ENCODE data around the gene TMEM244. TPM values are rescaled to one million over a fixed set of nuclear protein-coding genes. Genes with fewer than 3 reads are reported as not detected.
A peak's percentile ranks its signal among the peaks of the same experiment; 100 is the strongest.

Gene TMEM244
- total and polyA plus RNA-seq, 2 of the 13 experiments (the other 11 are each of a cell fraction or from before 2014, with no cell fraction given) = not detected

DNA sequence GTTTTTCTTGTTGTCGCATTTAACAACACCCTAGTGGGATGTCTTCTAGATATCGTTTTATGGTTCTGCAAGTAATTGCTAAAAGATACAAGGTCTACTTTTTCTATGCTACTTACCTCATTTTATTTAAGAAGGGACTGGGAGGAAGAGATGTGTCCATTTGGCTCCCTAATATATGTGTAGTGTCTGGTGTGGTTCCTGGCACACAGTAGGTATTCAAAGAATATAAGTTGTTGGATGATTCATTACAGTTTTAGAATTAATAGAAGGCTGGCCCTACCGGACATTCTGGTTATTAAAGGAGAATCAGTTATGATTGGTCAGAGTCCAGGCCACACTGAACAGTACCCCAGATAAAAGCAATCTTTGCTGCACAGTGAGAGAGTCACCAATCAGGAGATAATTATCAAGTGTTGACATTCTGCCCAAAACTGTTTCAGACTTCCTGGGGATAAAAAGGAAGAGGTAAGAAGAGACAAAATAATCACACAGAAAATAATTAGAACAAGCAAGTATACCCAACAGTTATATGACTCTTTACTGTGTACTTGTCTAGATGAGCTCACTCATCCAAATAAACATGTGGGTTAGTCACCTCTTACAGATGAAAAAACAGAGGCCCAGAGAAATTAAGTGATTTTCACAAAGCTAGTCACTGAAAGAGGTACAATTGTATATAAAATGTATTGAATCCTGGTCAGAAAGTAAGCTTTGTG, 7.0 kb downstream of the TMEM244 start:
- no peak overlapping the region for H3K27ac ChIP-seq (ENCODE audit: extremely low read length, insufficient read depth, low read length)
- H3K9ac ChIP-seq (ENCODE audit: insufficient read depth, low read depth, low read length) = no peak overlapping the region
- H3K27me3 ChIP-seq (ENCODE audit: control insufficient read depth in 1 of 2, insufficient read depth in 2 of 2, low read length in 2 of 2) = peaks cover 0 to 6% of the 10 kb centered on the region in 2 experiments; a peak in 1 of 5 replicates
- H3K79me2 ChIP-seq (ENCODE audit: insufficient read depth, low read length) = no peaks in the 10 kb centered on the region
- DNase-seq (ENCODE audit: low spot score) (no peak), FAIRE-seq (no peak), ATAC-seq (no peak)
- intact Hi-C loops (cut with micrococcal nuclease; ENCODE audit: unreplicated experiment) (no loop called here), in situ Hi-C loops (cut with HindIII; ENCODE audit: extremely low pct_ligation_motif_present, low pct_unique_long_range_greater_than_20kb) (no loop called here)
- 2% methylated on average over 3 of the region's 3 CpGs for whole genome bisulfite sequencing (ENCODE audit: low lambda C conversion rate)
- BruUV-seq (replicated peaks) = no TSS peak
- POLR2A ChIA-PET = no interaction called here
- no peak overlapping the region for H2AFZ ChIP-seq (ENCODE audit: low read length)
- no peak overlapping the region for H3K4me2 ChIP-seq (ENCODE audit: low read depth, low read length)
- H4K20me1 ChIP-seq (ENCODE audit: insufficient read depth, low read length) = no peaks in the 10 kb centered on the region
- no peak overlapping the region for H3K4me3 ChIP-seq (replicated peaks in 1 of 3; ENCODE audit: insufficient read depth in 1 of 3, low read depth in 2 of 3, low read length in 3 of 3)
- CTCF ChIA-PET (ENCODE audit: low intra/inter-chr PET ratio, low total read pairs) = no interaction called here
- H3K4me1 ChIP-seq (ENCODE audit: insufficient read depth, low read length) = no peaks in the 10 kb centered on the region
- no peaks in the 10 kb centered on the region for H3K9me3 ChIP-seq (ENCODE audit: low read length)
- H3K36me3 ChIP-seq (replicated peaks in 1 of 2; ENCODE audit: control insufficient read depth in 1 of 2, insufficient read depth in 2 of 2, low read length in 2 of 2) = no peaks in the 10 kb centered on the region
- TF ChIP-seq ZNF331 (CRISPR knock-in tag; IDR thresholded peaks at IDR 0.05) (no peak), ZFP1 (CRISPR knock-in tag; IDR thresholded peaks at IDR 0.05) (no peak)
- TF ChIP-seq, protein P1, sequence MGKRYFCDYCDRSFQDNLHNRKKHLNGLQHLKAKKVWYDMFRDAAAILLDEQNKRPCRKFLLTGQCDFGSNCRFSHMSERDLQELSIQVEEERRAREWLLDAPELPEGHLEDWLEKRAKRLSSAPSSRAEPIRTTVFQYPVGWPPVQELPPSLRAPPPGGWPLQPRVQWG (CRISPR knock-in tag; IDR thresholded peaks at IDR 0.05; ENCODE audit: borderline replicate concordance, low read depth) = no peak
- TF ChIP-seq, protein P2, sequence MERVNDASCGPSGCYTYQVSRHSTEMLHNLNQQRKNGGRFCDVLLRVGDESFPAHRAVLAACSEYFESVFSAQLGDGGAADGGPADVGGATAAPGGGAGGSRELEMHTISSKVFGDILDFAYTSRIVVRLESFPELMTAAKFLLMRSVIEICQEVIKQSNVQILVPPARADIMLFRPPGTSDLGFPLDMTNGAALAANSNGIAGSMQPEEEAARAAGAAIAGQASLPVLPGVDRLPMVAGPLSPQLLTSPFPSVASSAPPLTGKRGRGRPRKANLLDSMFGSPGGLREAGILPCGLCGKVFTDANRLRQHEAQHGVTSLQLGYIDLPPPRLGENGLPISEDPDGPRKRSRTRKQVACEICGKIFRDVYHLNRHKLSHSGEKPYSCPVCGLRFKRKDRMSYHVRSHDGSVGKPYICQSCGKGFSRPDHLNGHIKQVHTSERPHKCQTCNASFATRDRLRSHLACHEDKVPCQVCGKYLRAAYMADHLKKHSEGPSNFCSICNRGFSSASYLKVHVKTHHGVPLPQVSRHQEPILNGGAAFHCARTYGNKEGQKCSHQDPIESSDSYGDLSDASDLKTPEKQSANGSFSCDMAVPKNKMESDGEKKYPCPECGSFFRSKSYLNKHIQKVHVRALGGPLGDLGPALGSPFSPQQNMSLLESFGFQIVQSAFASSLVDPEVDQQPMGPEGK (CRISPR knock-in tag; IDR thresholded peaks at IDR 0.05) = no peak

DNA sequence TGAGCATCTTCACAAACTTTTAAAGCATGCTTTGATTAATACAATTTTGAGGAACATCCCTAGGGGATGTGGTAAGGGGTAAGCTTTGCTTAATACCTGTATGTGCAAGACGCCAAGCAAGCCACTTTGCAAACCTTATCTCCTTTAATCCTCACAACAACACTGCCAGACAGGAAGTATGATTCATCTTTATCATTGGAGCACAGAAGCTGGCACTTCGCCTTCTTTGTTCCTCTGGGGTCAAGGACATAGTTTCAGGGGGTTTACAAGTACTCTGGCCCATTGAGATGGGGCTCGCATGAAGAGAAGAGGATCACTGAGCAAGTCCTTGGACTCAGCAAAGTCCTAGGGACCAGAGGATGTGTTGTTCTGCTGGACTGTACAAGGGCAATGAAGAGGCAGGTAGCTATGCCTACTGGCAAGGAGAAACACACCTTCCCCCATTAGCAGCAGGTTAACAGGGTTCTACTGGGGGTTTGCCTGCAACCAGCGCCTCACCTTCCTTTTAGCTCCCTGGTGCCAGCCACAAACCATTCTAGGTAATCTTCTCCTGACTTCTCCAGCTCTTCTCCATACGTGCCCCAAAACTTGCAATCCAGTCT, 8.8 kb downstream of the TMEM244 start:
- H3K9ac ChIP-seq (ENCODE audit: insufficient read depth, low read depth, low read length) = no peak overlapping the region
- no TSS peak for BruUV-seq (replicated peaks)
- in situ Hi-C loops (cut with HindIII; ENCODE audit: extremely low pct_ligation_motif_present, low pct_unique_long_range_greater_than_20kb) = no loop called here
- intact Hi-C loops (cut with micrococcal nuclease; ENCODE audit: unreplicated experiment) = no loop called here
- H3K27me3 ChIP-seq (ENCODE audit: control insufficient read depth in 1 of 2, insufficient read depth in 2 of 2, low read length in 2 of 2) = peaks cover 0 to 6% of the 10 kb centered on the region in 2 experiments; a peak in 2 of 5 replicates
- no peaks in the 10 kb centered on the region for H3K4me1 ChIP-seq (ENCODE audit: insufficient read depth, low read length)
- CTCF ChIA-PET (ENCODE audit: low intra/inter-chr PET ratio, low total read pairs) = no interaction called here
- ATAC-seq (no peak), FAIRE-seq (no peak), DNase-seq (ENCODE audit: low spot score) (peak; percentile 16)
- no peak for TF ChIP-seq KLF15 (CRISPR knock-in tag; IDR thresholded peaks at IDR 0.05; ENCODE audit: borderline replicate concordance)
- no peak for TF ChIP-seq SOX13 (IDR thresholded peaks at IDR 0.05)
- TF ChIP-seq SOX13 (CRISPR knock-in tag; conservative IDR thresholded peaks at IDR 0.05 in 1 of 2, IDR thresholded peaks at IDR 0.05 in 1 of 2) = 0 out of 4 replicates have a peak, but pooled peaks of 1 of the 2 experiments have one; percentile 14
- H3K4me2 ChIP-seq (ENCODE audit: low read depth, low read length) = no peak overlapping the region
- H2AFZ ChIP-seq (ENCODE audit: low read length) = no peak overlapping the region
- no peaks in the 10 kb centered on the region for H3K9me3 ChIP-seq (ENCODE audit: low read length)
- H3K27ac ChIP-seq (ENCODE audit: extremely low read length, insufficient read depth, low read length) = no peak overlapping the region
- H4K20me1 ChIP-seq (ENCODE audit: insufficient read depth, low read length) = no peaks in the 10 kb centered on the region
- no peak overlapping the region for H3K4me3 ChIP-seq (replicated peaks in 1 of 3; ENCODE audit: insufficient read depth in 1 of 3, low read depth in 2 of 3, low read length in 3 of 3)
- H3K79me2 ChIP-seq (ENCODE audit: insufficient read depth, low read length) = no peaks in the 10 kb centered on the region
- POLR2A ChIA-PET = no interaction called here
- 2% methylated on average over 5 of the region's 5 CpGs for WGBS (ENCODE audit: low lambda C conversion rate)
- H3K36me3 ChIP-seq (replicated peaks in 1 of 2; ENCODE audit: control insufficient read depth in 1 of 2, insufficient read depth in 2 of 2, low read length in 2 of 2) = no peaks in the 10 kb centered on the region
